ENCODE results near the gene COG5. TPM values are rescaled to one million over a fixed set of nuclear protein-coding genes. Genes with fewer than 3 reads are reported as not detected.

COG5 gene
- total and polyA plus RNA-seq, 9 of the 15 experiments (the other 6 are each of a cell fraction or from before 2014, with no cell fraction given) = 15.3 to 75.1 (median 56.4) TPM

- TF ChIP-seq ZNF583 (CRISPR knock-in tag; IDR thresholded peaks at IDR 0.05) (peak; percentile 34; the same call in 1 of the 2 replicates), STAT5B (CRISPR knock-in tag; IDR thresholded peaks at IDR 0.05) (no peak), THAP12 (CRISPR knock-in tag; IDR thresholded peaks at IDR 0.05) (peak; percentile 78), TCFL5 (CRISPR knock-in tag; conservative IDR thresholded peaks at IDR 0.05) (no peak), KHSRP (IDR thresholded peaks at IDR 0.05) (no peak), KDM1A (IDR thresholded peaks at IDR 0.05) (peak in 1 of 2 experiments; percentile 2; a peak in 3 of 4 replicates), THRA (IDR thresholded peaks at IDR 0.05) (no peak), ELK1 (CRISPR knock-in tag; IDR thresholded peaks at IDR 0.05) (no peak), POLR2B (IDR thresholded peaks at IDR 0.05; ENCODE audit: low read depth, partially characterized antibody) (peak; percentile 88), MAZ (CRISPR knock-in tag; conservative IDR thresholded peaks at IDR 0.05 in 1 of 2, IDR thresholded peaks at IDR 0.05 in 1 of 2) (peak; percentile 76 to 95; a peak in 3 of 4 replicates), ZBTB8A (IDR thresholded peaks at IDR 0.05; ENCODE audit: partially characterized antibody) (no peak), ZNF175 (CRISPR knock-in tag; IDR thresholded peaks at IDR 0.05; ENCODE audit: low read depth) (no peak; the same call in 1 of the 2 replicates), KLF10 (CRISPR knock-in tag; IDR thresholded peaks at IDR 0.05) (no peak), CCAR2 (IDR thresholded peaks at IDR 0.05; ENCODE audit: low read depth, low read length) (no peak), NFXL1 (CRISPR knock-in tag; IDR thresholded peaks at IDR 0.05) (no peak), ETS2 (tag; IDR thresholded peaks at IDR 0.05; ENCODE audit: borderline replicate concordance, poor library complexity, severe bottlenecking) (no peak), FOXA3 (CRISPR knock-in tag; conservative IDR thresholded peaks at IDR 0.05 in 1 of 2, IDR thresholded peaks at IDR 0.05 in 1 of 2) (peak; percentile 94 to 99), CREB3 (tag; conservative IDR thresholded peaks at IDR 0.05; ENCODE audit: low read depth) (no peak), ARHGAP35 (IDR thresholded peaks at IDR 0.05; ENCODE audit: partially characterized antibody) (no peak), CTBP1 (IDR thresholded peaks at IDR 0.05; ENCODE audit: borderline replicate concordance) (peak; percentile 86), ZNF274 (IDR thresholded peaks at IDR 0.05; ENCODE audit: borderline replicate concordance, low read depth, low read length) (no peak), ZC3H8 (IDR thresholded peaks at IDR 0.05) (no peak), KLF16 (IDR thresholded peaks at IDR 0.05) (no peak)
Measured at GRCh38 chr7:107168233-107169119, 395.2 kb downstream of the COG5 start, which contains the start of gene HBP1 (continued).
